ENCODE measurements around the gene ZSCAN5B. TPM values are rescaled to one million over a fixed set of nuclear protein-coding genes. Genes with fewer than 3 reads are reported as not detected.
A peak's percentile ranks its signal among the peaks of the same experiment; 100 is the strongest.

Gene ZSCAN5B
- total and polyA plus RNA-seq, 9 of the 15 experiments (the other 6 are each of a cell fraction or from before 2014, with no cell fraction given) = 0.03 to 0.07 TPM; not detected in 7

DNA sequence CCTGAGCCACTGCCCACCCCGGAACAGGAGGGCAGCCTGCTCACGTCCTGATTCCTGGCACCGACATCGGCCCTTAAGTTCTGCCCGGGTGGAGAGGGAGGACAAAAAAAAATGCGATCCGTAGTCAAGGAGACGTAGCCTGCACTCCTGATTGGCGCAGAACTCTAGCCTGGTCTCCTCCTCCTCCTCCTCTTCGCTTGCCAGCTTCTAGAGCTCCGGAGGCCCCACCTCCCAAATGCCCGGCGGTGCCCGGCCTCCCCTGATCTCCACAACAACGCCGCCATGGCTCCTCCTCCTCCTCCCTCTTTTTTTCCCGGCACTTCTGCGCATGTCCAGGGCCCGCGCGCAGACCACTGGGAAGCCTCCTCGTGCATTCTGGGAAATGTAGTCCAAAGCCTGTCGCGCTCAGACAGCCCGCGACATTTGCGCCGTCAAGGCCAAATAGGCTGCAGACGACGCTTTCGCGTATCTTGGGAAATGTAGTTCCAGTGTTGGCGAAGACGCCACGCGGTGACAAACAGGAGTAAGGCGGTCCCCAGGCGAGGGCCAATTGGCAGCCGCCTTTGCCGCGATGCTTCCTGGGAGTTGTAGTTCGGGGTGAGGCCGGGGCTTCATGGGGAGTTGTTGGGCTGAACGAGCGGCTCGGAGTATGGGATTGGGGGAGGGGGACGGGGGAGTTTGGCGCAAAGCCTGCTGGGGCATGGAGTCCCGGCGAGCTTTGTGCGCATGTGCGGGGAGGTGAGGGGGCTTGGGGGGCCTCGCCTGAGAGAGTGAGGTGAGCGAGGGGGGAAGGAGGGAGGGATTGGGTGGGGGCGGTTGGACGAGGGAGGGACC lies 56.8 kb downstream of the ZSCAN5B start, which contains the start of gene ZNF444 (continued):
- TF ChIP-seq, protein P1, sequence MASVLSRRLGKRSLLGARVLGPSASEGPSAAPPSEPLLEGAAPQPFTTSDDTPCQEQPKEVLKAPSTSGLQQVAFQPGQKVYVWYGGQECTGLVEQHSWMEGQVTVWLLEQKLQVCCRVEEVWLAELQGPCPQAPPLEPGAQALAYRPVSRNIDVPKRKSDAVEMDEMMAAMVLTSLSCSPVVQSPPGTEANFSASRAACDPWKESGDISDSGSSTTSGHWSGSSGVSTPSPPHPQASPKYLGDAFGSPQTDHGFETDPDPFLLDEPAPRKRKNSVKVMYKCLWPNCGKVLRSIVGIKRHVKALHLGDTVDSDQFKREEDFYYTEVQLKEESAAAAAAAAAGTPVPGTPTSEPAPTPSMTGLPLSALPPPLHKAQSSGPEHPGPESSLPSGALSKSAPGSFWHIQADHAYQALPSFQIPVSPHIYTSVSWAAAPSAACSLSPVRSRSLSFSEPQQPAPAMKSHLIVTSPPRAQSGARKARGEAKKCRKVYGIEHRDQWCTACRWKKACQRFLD (CRISPR knock-in tag; IDR thresholded peaks at IDR 0.05) = peak; percentile 94
- TF ChIP-seq AFF1 (IDR thresholded peaks at IDR 0.05; ENCODE audit: low read depth in 1 of 2, partially characterized antibody in 2 of 2) (peak in 1 of 2 experiments; percentile 100), ZBTB49 (CRISPR knock-in tag; IDR thresholded peaks at IDR 0.05; ENCODE audit: borderline replicate concordance) (no peak), ZC3H4 (CRISPR knock-in tag; IDR thresholded peaks at IDR 0.05; ENCODE audit: borderline replicate concordance) (no peak), GTF2B (IDR thresholded peaks at IDR 0.05; ENCODE audit: extremely low read depth, insufficient read length) (no peak)
- TF ChIP-seq, protein P2, sequence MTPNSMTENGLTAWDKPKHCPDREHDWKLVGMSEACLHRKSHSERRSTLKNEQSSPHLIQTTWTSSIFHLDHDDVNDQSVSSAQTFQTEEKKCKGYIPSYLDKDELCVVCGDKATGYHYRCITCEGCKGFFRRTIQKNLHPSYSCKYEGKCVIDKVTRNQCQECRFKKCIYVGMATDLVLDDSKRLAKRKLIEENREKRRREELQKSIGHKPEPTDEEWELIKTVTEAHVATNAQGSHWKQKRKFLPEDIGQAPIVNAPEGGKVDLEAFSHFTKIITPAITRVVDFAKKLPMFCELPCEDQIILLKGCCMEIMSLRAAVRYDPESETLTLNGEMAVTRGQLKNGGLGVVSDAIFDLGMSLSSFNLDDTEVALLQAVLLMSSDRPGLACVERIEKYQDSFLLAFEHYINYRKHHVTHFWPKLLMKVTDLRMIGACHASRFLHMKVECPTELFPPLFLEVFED (CRISPR knock-in tag; conservative IDR thresholded peaks at IDR 0.05) = no peak
- TF ChIP-seq, protein P3, sequence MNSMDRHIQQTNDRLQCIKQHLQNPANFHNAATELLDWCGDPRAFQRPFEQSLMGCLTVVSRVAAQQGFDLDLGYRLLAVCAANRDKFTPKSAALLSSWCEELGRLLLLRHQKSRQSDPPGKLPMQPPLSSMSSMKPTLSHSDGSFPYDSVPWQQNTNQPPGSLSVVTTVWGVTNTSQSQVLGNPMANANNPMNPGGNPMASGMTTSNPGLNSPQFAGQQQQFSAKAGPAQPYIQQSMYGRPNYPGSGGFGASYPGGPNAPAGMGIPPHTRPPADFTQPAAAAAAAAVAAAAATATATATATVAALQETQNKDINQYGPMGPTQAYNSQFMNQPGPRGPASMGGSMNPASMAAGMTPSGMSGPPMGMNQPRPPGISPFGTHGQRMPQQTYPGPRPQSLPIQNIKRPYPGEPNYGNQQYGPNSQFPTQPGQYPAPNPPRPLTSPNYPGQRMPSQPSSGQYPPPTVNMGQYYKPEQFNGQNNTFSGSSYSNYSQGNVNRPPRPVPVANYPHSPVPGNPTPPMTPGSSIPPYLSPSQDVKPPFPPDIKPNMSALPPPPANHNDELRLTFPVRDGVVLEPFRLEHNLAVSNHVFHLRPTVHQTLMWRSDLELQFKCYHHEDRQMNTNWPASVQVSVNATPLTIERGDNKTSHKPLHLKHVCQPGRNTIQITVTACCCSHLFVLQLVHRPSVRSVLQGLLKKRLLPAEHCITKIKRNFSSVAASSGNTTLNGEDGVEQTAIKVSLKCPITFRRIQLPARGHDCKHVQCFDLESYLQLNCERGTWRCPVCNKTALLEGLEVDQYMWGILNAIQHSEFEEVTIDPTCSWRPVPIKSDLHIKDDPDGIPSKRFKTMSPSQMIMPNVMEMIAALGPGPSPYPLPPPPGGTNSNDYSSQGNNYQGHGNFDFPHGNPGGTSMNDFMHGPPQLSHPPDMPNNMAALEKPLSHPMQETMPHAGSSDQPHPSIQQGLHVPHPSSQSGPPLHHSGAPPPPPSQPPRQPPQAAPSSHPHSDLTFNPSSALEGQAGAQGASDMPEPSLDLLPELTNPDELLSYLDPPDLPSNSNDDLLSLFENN (IDR thresholded peaks at IDR 0.05; ENCODE audit: low read depth in 2 of 2, low read length in 2 of 2) = peak in 1 of 2 experiments; percentile 6; a peak in 1 of 4 replicates
